ENCODE measurements around the gene UBE2K.
"Not testable (repeated sequence)": the region's sequence is repeated elsewhere in the genome, so short reads cannot be mapped to it uniquely, and the experiment has no call there.

UBE2K gene

DNA sequence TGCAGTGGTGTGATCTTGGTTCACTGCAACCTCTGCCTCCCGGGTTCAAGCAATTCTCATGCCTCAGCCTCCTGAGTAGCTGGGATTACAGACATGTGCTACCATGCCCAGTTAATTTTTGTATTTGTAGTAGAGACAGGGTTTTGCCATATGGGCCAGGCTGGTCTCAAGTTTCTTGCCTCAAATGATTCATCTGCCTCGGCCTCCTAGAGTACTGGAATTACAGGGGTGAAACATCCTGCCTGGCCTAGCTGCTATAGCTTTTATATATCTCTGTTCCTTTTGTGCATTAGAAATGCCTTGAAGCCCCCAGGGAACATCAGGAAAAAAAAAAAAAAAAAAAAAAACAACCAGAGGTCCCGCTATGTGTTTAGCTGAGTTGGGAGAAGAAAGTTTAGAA lies 34.8 kb downstream of the UBE2K start:
- no peaks in the 10 kb centered on the region for H3K27me3 Mint-ChIP-seq
- no peak overlapping the region for H3K4me3 Mint-ChIP-seq
- H3K9me3 Mint-ChIP-seq (ENCODE audit: low read depth): no peaks in the 10 kb centered on the region
- peaks cover 2% of the 10 kb centered on the region for H3K36me3 Mint-ChIP-seq
- peak overlapping the region; percentile 22 for H3K27ac Mint-ChIP-seq
- peaks cover 28% of the 10 kb centered on the region for H3K4me1 Mint-ChIP-seq (ENCODE audit: low read depth)

DNA sequence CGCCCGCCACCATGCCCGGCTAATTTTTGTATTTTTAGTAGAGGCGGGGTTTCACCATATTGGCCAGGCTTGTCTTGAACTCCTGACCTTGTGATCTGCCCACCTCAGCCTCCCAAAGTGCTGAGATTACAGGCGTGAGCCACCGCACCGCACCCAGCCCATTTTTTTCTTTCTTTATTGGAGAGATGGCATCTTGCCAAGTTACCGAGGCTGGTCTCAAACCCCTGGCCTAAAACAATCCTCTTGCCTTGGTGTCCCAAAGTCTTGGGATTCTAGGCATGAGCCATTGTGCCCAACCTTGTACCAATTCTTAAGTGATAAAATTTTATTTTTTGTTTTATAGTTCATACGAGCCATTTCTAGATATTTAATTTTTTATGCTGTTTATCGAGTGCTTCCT lies 41.7 kb downstream of the UBE2K start:
- not testable (repeated sequence) for H3K4me1 Mint-ChIP-seq (ENCODE audit: low read depth); H3K4me3 Mint-ChIP-seq; H3K36me3 Mint-ChIP-seq; H3K9me3 Mint-ChIP-seq (ENCODE audit: low read depth); H3K27ac Mint-ChIP-seq; H3K27me3 Mint-ChIP-seq

DNA sequence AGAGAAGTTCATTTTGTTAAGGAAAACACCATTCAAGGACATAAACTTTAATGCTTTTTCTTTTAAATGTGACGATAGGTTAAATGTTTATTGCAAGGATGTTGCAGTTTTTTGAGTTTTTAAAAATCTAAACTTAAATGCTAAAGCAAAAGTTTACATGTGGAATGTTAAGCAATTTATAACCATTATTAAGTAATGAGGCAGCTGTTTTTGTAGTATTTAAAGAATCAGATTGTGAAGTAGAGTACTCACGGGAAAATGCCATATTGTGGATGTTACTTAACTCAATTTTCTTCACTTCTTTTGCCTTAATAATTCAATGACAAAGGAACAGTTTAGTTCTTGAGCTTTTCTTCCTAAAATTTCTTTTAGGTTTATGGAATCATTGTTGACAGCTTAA lies 43.5 kb downstream of the UBE2K start:
- no peaks in the 10 kb centered on the region for H3K9me3 Mint-ChIP-seq (ENCODE audit: low read depth)
- H3K4me1 Mint-ChIP-seq (ENCODE audit: low read depth): peaks cover 7% of the 10 kb centered on the region
- H3K27ac Mint-ChIP-seq: no peak overlapping the region
- no peaks in the 10 kb centered on the region for H3K27me3 Mint-ChIP-seq
- H3K4me3 Mint-ChIP-seq: no peak overlapping the region
- H3K36me3 Mint-ChIP-seq: no peaks in the 10 kb centered on the region

DNA sequence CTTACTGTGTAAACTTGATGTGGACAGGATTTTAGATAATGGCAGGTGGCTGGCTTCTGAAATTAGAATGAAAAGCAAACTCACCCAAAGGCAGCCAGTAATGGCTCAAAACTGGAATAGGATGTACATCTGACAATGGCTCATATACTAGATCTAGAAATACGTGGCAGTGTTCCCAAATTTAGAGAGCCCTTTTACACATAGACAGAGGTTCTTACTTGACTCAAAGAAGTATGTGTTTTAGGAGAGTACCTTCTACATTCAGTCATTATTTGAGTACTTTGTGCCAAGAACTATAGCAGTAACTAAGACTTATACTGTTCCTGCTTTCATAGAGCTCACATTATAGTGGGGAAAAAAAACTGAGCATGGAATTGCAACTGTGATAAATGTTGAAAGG lies 48.0 kb downstream of the UBE2K start:
- Mint-ChIP-seq H3K4me1 (ENCODE audit: low read depth) (peaks cover 12% of the 10 kb centered on the region), H3K9me3 (ENCODE audit: low read depth) (no peaks in the 10 kb centered on the region), H3K27me3 (no peaks in the 10 kb centered on the region), H3K27ac (peak overlapping the region; percentile 56), H3K36me3 (peaks cover 2% of the 10 kb centered on the region), H3K4me3 (no peak overlapping the region)

DNA sequence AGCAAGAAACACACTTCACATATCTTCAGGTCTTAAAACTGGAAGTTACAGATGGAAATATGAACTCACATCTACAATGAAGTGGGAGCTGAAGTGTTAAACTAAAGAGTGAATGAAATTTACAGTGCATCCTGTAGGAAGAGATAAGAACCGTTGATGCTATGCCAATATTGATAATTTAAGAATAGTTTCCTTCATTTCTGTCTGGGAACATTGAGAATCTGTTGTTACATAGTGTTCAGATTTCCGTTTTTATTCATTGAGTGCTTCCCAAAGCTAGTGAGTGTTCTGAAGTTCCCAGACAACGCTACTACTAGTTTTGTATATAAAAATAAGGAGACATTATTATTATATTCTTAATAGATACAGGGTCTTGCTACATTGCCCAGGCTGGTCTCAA lies 52.3 kb downstream of the UBE2K start:
- H3K9me3 Mint-ChIP-seq (ENCODE audit: low read depth): no peaks in the 10 kb centered on the region
- H3K4me3 Mint-ChIP-seq: no peak overlapping the region
- H3K4me1 Mint-ChIP-seq (ENCODE audit: low read depth): peaks cover 23% of the 10 kb centered on the region
- H3K27ac Mint-ChIP-seq: no peak overlapping the region
- H3K27me3 Mint-ChIP-seq: no peaks in the 10 kb centered on the region
- H3K36me3 Mint-ChIP-seq: peaks cover 2% of the 10 kb centered on the region

DNA sequence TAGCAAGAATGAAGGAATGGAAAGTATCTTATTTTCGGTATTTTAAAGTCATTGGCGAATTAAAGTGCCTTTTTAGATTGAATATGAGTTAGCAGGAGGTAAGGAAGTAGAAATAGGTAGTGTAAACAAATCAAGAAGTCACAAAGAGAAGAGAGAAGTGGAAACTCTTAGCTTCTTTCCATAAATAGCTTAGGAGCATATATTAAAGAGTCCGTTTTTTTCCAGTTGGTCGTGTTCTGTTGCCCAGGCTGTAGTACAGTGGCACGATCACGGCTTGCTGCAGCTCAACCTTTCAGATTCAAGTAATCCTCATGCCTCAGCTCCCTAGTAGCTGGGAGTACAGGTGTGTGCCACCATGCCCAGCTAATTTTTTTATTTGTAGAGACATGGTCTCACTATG lies 56.4 kb downstream of the UBE2K start:
- Mint-ChIP-seq H3K9me3 (ENCODE audit: low read depth) (no peaks in the 10 kb centered on the region), H3K4me3 (no peak overlapping the region), H3K4me1 (ENCODE audit: low read depth) (peaks cover 12% of the 10 kb centered on the region), H3K27me3 (no peaks in the 10 kb centered on the region), H3K36me3 (peaks cover 12% of the 10 kb centered on the region), H3K27ac (peak overlapping the region; percentile 22)

DNA sequence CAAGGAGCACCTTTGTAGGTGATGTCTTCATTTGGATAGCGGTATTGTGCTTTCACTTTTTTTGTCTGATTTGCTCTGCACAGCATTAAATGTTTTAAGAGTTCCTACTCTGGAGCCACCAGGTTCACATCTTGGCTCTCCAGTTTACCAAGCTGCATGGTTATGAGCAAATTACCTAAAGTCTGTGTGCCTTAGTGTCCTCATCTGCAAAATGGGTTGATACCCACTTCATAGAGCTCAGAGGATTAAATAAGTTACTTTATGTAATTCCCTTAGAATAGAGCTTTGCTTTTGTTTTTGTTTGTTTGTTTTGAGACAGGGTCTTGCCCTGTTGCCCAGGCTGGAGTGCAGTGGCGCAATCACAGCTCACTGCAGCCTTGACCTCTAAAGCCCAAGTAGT lies 58.2 kb downstream of the UBE2K start:
- Mint-ChIP-seq H3K4me3 (no peak overlapping the region), H3K4me1 (ENCODE audit: low read depth) (peaks cover 12% of the 10 kb centered on the region), H3K27ac (no peak overlapping the region), H3K36me3 (peaks cover 12% of the 10 kb centered on the region), H3K9me3 (ENCODE audit: low read depth) (no peaks in the 10 kb centered on the region), H3K27me3 (no peaks in the 10 kb centered on the region)

DNA sequence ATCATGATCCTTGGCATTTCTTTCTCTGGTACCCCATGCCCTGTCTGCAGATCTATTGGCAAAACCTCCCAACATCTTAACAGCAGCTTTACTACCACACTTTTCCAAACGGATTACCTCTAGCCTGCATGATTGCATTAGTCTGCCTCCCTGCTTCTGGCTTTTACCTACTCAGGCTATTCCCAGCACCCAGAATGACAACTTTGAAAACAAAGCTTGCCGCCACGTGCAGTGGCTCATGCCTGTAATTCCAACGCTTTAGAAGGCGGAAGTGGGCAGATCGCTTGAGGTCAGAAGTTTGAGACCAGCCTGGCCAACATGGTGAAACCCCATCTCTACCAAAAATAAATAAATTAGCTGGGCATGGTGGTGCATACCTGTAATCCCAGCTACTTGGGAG lies 60.2 kb downstream of the UBE2K start:
- Mint-ChIP-seq H3K4me1 (ENCODE audit: low read depth) (peaks cover 6% of the 10 kb centered on the region), H3K9me3 (ENCODE audit: low read depth) (no peaks in the 10 kb centered on the region), H3K27ac (no peak overlapping the region), H3K4me3 (no peak overlapping the region), H3K27me3 (no peaks in the 10 kb centered on the region), H3K36me3 (peaks cover 14% of the 10 kb centered on the region)

DNA sequence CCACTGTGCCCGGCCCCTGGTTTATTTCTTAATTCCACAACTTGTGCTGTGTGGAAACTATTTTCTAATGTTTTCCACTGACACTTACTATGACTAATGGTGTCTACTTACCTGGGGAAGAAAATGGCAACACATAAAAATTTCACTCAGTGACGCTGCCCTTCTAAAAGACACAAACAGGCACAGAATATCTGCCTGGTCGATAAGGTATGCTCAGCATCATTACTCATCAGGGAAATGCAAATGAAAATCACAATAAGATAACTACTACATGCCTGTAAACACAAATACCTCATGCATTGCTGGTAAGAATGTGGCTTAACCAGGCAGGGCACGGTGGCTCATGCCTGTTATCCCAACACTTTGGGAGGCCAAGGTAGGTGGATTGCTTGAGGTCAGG lies 61.6 kb downstream of the UBE2K start:
- no peaks in the 10 kb centered on the region for H3K4me1 Mint-ChIP-seq (ENCODE audit: low read depth)
- H3K9me3 Mint-ChIP-seq (ENCODE audit: low read depth): no peaks in the 10 kb centered on the region
- no peak overlapping the region for H3K27ac Mint-ChIP-seq
- H3K27me3 Mint-ChIP-seq: no peaks in the 10 kb centered on the region
- no peak overlapping the region for H3K4me3 Mint-ChIP-seq
- peaks cover 14% of the 10 kb centered on the region for H3K36me3 Mint-ChIP-seq

DNA sequence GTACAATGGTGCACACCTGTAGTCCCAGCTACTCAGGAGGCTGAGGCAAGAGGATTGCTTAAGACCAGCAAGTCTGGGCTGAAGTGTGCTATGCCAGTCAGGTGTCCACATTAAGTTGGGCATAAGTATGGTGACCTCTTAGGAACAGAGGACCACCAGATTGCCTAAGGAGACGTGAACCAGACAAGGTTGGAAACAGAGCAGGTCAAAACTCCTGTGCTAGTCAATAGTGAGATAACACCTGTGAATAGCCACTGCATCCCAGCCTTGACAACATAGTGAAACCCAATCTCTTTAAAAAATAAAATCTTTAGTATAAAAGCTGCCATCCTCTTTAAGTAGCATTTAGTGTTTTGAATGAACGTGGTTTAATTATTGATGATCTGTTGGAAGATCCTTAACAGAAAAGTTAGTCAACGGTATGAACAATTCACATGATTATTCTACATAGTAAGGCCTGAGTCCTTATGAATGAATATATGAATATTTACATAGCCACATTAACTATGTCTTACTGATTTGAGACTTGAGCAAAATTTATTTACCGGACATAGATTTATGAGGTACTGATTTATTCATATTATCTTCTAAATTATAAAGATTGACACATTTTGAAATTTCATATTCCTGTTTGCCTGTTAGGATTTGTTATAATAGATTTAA lies 63.2 kb downstream of the UBE2K start:
- no peak overlapping the region for H3K4me3 Mint-ChIP-seq
- H3K36me3 Mint-ChIP-seq: peaks cover 10% of the 10 kb centered on the region

DNA sequence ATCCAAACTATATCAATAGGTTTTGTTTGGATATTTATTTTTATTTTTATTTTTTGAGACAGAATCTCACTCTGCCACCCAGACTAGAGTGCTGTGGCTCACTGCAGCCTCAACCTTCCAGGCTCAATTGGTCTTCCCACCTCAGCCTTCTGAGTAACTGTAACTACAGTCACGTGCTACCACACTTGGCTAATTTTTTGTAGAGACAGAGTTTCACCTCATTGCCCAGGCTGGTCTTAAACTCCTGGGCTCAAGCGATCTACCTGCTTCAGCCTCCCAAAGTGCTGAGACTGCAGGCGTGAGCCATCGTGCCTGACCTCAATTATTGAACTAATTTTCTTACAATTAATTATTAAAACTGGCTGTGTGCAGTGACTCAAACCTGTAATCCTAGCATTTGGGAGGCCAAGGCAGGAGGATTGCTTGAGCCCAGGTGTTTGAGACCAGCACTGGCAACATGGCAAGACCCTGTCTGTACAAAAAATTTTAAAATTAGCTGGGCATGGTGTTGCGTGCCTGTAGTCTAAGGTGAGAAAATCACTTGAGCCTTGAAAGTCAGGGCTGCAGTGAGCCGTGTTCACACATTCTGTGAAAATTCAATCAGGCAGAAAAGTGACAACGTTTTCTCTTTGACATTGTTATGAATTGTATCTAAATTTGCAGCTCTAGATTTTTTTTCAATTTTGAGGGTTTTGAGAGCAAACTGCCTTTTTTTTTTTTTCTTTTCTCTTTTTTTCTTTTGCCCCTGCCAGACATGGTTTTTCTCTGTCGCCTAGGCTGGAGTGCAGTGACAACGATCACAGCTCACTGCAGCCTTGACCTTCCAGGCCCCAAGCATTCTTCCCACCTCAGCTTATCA lies 66.0 kb downstream of the UBE2K start:
- Mint-ChIP-seq H3K27ac (peak overlapping the region; percentile 66), H3K27me3 (no peaks in the 10 kb centered on the region), H3K4me1 (ENCODE audit: low read depth) (no peaks in the 10 kb centered on the region), H3K36me3 (peaks cover 5% of the 10 kb centered on the region), H3K4me3 (no peak overlapping the region), H3K9me3 (ENCODE audit: low read depth) (no peaks in the 10 kb centered on the region)

More for the DNA sequence above, 63.2 kb downstream of the UBE2K start:
- Mint-ChIP-seq H3K27me3 (no peaks in the 10 kb centered on the region), H3K27ac (no peak overlapping the region), H3K9me3 (ENCODE audit: low read depth) (no peaks in the 10 kb centered on the region), H3K4me1 (ENCODE audit: low read depth) (no peaks in the 10 kb centered on the region)

DNA sequence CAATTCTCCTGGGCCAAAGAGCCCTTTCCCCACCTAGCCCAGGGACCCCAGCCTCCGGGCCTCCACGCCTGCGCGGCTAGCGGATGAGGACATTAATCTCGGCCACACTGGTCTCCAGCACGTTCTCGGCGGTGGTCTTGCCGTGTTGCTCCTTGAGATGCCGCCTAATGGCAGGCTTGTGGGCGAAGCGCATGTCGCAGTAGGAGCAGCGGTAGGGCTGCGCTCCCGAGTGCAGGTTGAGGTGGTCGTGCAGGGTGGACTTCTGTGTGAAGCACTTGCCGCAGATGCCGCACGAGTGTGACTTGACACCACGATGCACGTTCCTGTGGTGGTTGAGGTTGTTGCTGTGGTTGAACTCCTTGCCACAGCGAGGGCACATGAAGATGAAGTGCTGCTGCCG lies 72.1 kb downstream of the UBE2K start:
- peaks cover 4% of the 10 kb centered on the region for H3K36me3 Mint-ChIP-seq
- no peak overlapping the region for H3K4me3 Mint-ChIP-seq
- H3K9me3 Mint-ChIP-seq (ENCODE audit: low read depth): no peaks in the 10 kb centered on the region
- no peak overlapping the region for H3K27ac Mint-ChIP-seq
- no peaks in the 10 kb centered on the region for H3K4me1 Mint-ChIP-seq (ENCODE audit: low read depth)
- H3K27me3 Mint-ChIP-seq: no peaks in the 10 kb centered on the region

DNA sequence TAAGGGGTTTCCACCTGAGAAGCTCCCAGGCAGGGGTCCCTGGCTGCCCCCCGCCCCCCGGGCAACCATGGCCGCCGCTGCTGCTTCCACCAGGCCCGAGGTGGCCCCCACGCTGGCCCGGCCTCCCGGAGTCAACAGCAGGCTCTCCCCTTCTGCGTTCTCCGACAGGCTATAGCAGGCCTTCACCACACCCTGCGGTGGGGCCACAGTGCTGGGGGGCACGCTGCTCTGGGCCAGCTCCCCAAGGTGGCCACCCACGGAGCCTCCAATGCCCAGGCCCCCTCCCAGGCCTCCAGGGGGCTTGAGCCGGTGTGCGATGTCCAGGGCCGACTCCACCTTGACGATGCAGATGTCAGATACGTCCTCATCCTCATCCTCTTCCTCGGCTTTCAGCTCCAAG lies 72.5 kb downstream of the UBE2K start:
- H3K4me1 Mint-ChIP-seq (ENCODE audit: low read depth): no peaks in the 10 kb centered on the region
- H3K9me3 Mint-ChIP-seq (ENCODE audit: low read depth): no peaks in the 10 kb centered on the region
- peaks cover 6% of the 10 kb centered on the region for H3K36me3 Mint-ChIP-seq
- no peaks in the 10 kb centered on the region for H3K27me3 Mint-ChIP-seq
- H3K4me3 Mint-ChIP-seq: no peak overlapping the region
- H3K27ac Mint-ChIP-seq: no peak overlapping the region

DNA sequence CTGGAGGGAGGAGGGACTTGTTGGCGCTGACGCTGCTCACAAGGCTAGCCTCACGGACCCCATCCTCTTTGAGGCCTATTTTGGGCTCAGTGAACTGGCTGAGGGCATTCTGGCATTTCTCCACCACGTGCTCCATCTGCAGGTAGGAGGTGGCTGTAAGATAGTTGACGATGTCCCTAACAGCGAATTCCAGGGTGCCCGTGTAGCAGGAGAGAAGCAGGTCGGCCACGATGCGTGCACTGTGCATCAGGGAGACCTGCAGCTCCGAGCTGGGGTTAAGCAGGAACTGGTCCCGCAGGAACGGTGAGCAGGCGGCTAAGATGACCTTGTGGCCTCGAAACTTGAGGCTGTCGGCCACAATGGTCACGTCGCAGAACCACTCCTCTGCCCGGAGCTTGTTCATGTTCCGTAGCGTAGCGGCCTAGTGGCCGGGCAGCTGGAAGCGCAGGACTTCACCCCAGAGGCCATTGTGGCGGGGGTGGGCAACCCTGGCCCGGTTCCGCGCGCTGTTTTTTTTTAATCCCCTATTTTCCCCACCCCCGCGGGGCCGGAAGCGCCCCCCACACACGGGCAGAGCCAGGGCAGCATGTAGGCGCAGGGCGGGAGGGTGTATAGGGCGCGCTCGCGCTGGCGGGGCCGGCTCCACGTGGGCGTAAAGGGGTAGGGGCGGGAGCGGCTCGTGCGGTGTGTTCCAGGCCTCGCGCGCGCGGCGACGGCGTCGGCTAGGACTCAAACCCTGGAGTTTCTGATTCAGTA lies 73.2 kb downstream of the UBE2K start:
- Mint-ChIP-seq H3K9me3 (ENCODE audit: low read depth) (no peaks in the 10 kb centered on the region), H3K27ac (no peak overlapping the region), H3K27me3 (no peaks in the 10 kb centered on the region), H3K4me1 (ENCODE audit: low read depth) (no peaks in the 10 kb centered on the region), H3K36me3 (peaks cover 4% of the 10 kb centered on the region), H3K4me3 (no peak overlapping the region)

DNA sequence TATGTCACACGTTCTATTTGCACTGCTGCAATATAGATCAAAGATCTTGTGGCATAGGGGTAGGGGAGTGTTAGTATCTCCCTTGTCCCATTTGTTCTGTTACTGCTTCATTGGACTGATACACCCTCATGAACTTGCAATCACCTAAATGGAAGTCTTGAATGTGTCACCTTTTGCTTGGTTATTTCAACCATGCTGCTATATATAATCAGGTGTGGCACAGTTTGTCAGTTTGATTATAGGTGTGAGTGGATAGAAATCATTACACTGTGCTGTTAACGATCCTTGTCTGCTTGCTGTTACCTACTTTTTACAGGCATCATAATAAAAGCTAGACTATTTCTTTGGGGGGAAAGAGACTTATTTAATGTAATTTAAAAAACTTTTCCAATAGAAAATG lies 84.1 kb downstream of the UBE2K start:
- H3K27ac Mint-ChIP-seq; H3K4me3 Mint-ChIP-seq; H3K27me3 Mint-ChIP-seq; H3K9me3 Mint-ChIP-seq (ENCODE audit: low read depth); H3K4me1 Mint-ChIP-seq (ENCODE audit: low read depth); H3K36me3 Mint-ChIP-seq: not testable (repeated sequence)

All from activated naive CD8-positive, alpha-beta T cell (primary cell).